ENCODE measurements around the gene NFS1.

The NFS1 gene

DNA sequence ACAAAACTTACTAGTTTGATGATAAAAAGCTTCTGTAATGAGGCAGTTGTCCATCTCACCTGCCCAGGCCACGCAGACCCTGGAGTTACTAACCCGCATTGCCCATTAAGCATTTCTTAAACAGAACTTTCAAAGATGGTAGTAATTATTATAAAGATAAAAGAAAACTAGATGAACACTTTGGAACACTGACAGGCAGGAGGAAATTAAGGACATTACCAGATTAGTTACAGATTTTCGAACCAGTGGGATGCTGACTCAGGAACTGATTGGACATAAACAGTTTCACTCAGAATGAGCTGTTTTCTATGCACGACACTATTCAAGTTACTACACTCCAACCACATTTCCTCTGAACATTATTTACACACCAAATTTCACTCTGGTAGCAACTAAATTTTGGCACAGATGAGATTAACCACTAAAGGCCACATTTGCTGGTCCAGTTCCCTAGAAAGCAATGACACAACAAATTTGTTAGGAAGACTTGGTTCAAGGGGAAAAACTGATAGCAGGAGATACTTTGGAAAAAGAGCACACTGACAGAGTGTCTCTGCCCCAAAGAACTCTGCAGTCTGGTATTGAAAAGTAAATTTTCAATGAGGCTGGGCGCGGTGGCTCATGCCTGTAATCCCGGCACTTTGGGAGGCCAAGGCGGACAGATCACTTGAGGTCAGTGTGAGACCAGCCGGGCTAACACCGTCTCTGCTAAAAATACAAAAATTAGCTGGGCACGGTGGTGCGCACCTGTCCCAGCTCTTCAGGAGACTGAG lies 3.1 kb upstream of the NFS1 start:
- peak overlapping the region; percentile 97; the same call in 1 of the 2 replicates for H3K27ac ChIP-seq
- TF ChIP-seq, protein P1, sequence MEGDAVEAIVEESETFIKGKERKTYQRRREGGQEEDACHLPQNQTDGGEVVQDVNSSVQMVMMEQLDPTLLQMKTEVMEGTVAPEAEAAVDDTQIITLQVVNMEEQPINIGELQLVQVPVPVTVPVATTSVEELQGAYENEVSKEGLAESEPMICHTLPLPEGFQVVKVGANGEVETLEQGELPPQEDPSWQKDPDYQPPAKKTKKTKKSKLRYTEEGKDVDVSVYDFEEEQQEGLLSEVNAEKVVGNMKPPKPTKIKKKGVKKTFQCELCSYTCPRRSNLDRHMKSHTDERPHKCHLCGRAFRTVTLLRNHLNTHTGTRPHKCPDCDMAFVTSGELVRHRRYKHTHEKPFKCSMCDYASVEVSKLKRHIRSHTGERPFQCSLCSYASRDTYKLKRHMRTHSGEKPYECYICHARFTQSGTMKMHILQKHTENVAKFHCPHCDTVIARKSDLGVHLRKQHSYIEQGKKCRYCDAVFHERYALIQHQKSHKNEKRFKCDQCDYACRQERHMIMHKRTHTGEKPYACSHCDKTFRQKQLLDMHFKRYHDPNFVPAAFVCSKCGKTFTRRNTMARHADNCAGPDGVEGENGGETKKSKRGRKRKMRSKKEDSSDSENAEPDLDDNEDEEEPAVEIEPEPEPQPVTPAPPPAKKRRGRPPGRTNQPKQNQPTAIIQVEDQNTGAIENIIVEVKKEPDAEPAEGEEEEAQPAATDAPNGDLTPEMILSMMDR (conservative IDR thresholded peaks at IDR 0.05): no peak

DNA sequence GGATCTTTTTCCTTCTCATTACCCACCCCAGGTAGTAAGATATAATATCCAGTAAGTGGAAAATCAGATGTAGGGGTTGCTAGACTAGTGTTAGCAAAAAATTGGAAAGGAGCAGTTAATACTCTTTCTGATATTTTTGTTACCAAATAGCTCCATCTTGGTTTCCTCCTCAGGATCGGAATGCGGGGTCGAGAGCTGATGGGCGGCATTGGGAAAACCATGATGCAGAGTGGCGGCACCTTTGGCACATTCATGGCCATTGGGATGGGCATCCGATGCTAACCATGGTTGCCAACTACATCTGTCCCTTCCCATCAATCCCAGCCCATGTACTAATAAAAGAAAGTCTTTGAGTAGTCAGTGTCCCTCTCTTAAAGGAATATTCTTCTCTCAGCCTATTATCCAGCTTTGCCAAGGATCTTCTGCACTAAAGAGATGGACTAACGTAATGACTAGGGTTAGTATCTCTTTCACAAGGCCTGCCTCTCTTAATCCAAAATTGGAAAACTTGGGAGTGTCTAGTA lies 1.5 kb upstream of the NFS1 start:
- H3K27ac ChIP-seq: peak overlapping the region; percentile 97
- TF ChIP-seq, protein P1 (conservative IDR thresholded peaks at IDR 0.05): no peak

DNA sequence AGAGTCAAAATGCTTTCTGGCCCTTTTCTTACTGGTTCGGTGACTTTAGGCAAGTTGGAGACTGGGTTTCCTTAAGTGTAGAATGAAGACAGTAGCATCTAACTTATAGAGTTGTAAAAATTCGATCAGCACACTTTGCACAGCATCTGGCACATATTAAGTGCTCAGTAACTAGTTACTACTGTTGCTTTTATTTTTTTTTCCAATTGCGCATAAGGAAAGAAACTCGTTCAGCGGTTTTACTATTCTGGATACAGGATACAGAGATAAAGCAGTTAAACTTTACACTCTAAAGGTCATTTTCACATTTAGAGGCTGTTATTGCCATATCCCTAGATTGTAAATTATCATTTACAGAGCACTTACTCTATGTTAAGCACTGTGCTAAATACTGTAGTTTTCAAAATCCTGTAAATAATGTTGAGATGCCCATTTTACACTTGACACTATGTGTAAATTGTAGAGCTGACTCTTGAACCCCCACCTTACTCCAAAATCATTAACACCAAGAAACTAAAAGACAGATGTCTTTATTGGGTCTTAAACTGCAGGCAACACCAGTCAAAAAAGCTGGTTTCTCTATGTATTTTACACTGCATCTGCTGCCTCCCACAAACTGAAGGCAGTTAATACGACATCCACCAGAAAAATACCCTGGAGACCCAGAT lies 939 bp upstream of the NFS1 start:
- H3K27ac ChIP-seq: peak overlapping the region; percentile 97
- TF ChIP-seq, protein P1 (conservative IDR thresholded peaks at IDR 0.05): no peak

DNA sequence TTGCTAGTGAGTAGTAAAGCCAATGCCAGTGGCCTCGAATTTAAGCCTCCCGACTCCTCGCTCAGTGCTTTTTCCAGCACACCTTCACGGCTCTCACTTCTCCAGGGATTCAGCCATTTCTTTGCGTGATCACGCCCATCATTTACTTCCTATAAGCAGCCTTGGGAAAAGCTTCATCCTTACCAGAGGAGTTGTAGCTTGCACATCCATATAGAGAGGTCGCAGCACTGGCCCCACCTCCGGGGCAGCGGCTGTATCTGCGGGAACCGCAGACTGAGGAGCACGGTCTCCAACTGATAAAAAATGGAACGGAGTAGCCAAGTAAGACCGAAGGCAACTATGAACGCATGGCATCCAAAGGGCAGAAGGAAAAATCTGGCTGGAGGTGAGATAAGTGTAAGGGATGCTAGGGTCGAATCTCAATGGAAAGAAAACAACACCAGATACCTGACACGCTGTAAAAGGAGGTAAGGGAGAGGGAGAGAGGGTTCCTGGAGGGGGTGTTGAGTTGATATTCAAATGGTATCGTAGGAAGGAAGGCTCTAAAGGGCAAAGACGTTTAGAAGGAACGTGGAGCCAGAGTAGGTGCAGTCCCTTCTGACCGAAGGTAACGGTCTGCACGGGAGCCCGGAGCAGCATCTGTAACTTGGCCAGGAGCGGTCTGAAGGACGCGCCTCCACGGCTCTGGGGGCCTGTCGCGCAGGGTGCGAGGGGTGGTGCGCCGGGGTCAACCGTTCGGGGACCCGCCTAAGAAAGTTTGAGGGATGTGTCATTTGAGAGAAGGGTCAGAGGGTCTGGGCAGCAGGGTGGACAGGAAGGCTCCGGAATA lies 640 bp downstream of the NFS1 start:
- peak overlapping the region; percentile 97 for H3K27ac ChIP-seq
- TF ChIP-seq, protein P1 (conservative IDR thresholded peaks at IDR 0.05): no peak

DNA sequence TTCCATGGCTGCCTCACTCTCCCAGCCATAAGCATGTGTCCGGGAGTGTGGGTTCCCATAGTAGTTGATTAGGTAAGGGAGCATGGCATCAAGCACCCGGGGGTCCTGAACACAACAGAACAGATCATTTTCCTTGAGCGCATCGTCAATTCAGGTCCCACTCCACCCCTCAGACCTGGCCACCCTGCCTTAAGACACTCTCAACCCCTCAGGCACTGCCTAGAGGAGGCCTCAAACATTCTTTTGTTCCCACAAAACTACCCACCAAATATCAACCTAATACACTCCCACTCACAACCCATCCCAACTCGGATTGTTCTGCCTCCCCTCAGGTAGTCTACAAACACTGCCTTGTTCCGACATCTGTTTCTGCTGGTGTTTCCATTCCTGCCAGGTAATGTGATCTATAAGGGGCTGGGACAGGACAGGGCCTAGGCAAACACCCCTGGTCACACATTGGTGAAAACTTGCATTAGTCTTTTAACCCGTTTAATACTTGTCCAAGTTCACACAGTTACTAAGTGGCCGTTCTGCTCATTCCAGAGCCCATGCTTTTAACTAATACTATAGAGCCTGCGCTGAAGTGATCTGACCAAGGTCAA lies 1.4 kb downstream of the NFS1 start:
- TF ChIP-seq, protein P1 (conservative IDR thresholded peaks at IDR 0.05): no peak
- peak overlapping the region; percentile 97 for H3K27ac ChIP-seq

DNA sequence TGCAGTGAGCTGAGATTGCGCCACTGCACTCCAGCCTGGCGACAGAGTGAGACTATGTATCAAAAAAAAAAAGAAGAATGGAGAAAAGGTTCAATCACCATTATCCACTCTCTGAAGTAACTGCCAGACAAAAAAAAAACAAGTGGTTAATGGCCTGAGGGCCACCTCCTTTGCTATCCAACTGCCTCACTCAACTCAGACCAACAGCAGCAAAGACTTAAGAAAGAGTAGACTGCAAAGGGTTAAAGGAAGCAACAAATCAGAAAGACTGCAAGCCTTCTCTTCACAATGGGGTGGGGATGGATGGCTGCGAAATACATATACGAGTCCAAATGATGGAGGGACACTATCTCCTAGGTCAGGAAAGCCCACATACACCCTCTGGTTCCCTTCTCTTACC lies 3.2 kb downstream of the NFS1 start:
- H3K27ac ChIP-seq: no peak overlapping the region
- TF ChIP-seq, protein P1 (conservative IDR thresholded peaks at IDR 0.05): no peak

All from VCaP (cell line).